Measurements from ENCODE around the gene DSCAM. TPM values are rescaled to one million over a fixed set of nuclear protein-coding genes. Genes with fewer than 3 reads are reported as not detected.

Gene DSCAM
- total RNA-seq, 1 experiment from 2014 or later = not detected

DNA sequence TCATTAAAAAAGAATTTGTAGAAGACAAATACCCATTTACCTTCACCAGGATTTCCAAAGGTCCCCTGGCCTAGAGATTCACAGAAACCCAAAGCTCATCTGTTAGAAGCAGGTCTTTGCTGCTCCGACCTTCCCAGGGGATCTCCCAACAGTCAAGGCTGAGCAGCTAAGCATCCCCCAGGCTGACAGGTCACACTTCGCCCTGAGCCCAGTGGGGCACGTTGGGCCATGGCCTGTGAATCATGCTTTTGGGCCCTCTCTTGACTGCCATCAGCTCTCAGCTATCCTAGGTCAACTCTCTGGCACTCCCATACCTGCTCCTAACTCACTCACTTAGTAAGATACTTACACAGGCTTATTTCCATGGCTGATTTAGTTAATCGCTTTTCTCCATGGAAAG lies 157.7 kb downstream of the DSCAM start:
- Histone ChIP-seq H3K79me2 (ENCODE audit: insufficient read depth, low read length) (no peaks in the 10 kb centered on the region), H3K27ac (ENCODE audit: low read depth, low read length) (no peak overlapping the region), H3K36me3 (ENCODE audit: control insufficient read depth in 1 of 2, insufficient read depth in 2 of 2, low read length in 2 of 2) (no peaks in the 10 kb centered on the region), H3K9me3 (ENCODE audit: control insufficient read depth in 1 of 2, insufficient read depth in 1 of 2, low read depth in 1 of 2, low read length in 2 of 2) (peaks cover 17 to 63% of the 10 kb centered on the region in 2 experiments; a peak in 2 of 4 replicates), H4K20me1 (ENCODE audit: insufficient read depth) (no peaks in the 10 kb centered on the region), H3K4me3 (replicated peaks in 1 of 2; ENCODE audit: low read depth in 1 of 2, low read length in 2 of 2) (no peak overlapping the region), H2AFZ (ENCODE audit: low read depth, low read length, poor library complexity, severe bottlenecking) (no peak overlapping the region), H3K9ac (ENCODE audit: low read length) (no peak overlapping the region), H3K4me1 (ENCODE audit: control insufficient read depth in 1 of 2, insufficient read depth in 2 of 2, low read length in 2 of 2) (no peaks in the 10 kb centered on the region), H3K4me2 (ENCODE audit: low read length) (no peak overlapping the region), H3K9me2 (ENCODE audit: insufficient read depth) (no peaks in the 10 kb centered on the region), H3K27me3 (ENCODE audit: insufficient read depth, low read length) (no peaks in the 10 kb centered on the region)
- BruUV-seq (replicated peaks) = no TSS peak
- no peak for ATAC-seq
- ChIA-PET RAD21 (ENCODE audit: low non-redundant PET in 1 of 2, low total read pairs in 2 of 2, uncharacterized antibody in 2 of 2, unreplicated experiment in 2 of 2) (no interaction called here), POLR2A (no interaction called here), CTCF (no interaction called here)
- no peak for DNase-seq (ENCODE audit: low read depth, low spot score)
- TF ChIP-seq POLR2A (IDR thresholded peaks at IDR 0.05; ENCODE audit: borderline replicate concordance, extremely low read depth, insufficient read depth, insufficient read length) (no peak), SP1 (IDR thresholded peaks at IDR 0.05; ENCODE audit: low read depth) (no peak), ZNF274 (IDR thresholded peaks at IDR 0.05; ENCODE audit: low read depth, low read length) (no peak), YY1 (IDR thresholded peaks at IDR 0.05; ENCODE audit: extremely low read depth, insufficient replicate concordance, low read depth, low read length) (no peak), SRF (IDR thresholded peaks at IDR 0.05; ENCODE audit: low read depth) (no peak), TCF7L2 (IDR thresholded peaks at IDR 0.05; ENCODE audit: borderline replicate concordance, extremely low read depth, insufficient read depth, insufficient read length) (no peak), ZFX (IDR thresholded peaks at IDR 0.05) (no peak), CEBPB (IDR thresholded peaks at IDR 0.05; ENCODE audit: low read depth) (no peak), CBX3 (IDR thresholded peaks at IDR 0.05; ENCODE audit: low read depth) (no peak), RAD21 (IDR thresholded peaks at IDR 0.05; ENCODE audit: low read depth) (no peak), FOSL1 (IDR thresholded peaks at IDR 0.05; ENCODE audit: low read depth) (no peak)
- TF ChIP-seq, protein P1, sequence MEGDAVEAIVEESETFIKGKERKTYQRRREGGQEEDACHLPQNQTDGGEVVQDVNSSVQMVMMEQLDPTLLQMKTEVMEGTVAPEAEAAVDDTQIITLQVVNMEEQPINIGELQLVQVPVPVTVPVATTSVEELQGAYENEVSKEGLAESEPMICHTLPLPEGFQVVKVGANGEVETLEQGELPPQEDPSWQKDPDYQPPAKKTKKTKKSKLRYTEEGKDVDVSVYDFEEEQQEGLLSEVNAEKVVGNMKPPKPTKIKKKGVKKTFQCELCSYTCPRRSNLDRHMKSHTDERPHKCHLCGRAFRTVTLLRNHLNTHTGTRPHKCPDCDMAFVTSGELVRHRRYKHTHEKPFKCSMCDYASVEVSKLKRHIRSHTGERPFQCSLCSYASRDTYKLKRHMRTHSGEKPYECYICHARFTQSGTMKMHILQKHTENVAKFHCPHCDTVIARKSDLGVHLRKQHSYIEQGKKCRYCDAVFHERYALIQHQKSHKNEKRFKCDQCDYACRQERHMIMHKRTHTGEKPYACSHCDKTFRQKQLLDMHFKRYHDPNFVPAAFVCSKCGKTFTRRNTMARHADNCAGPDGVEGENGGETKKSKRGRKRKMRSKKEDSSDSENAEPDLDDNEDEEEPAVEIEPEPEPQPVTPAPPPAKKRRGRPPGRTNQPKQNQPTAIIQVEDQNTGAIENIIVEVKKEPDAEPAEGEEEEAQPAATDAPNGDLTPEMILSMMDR (IDR thresholded peaks at IDR 0.05 in 2 of 3, conservative IDR thresholded peaks at IDR 0.05 in 1 of 3; ENCODE audit: borderline replicate concordance in 1 of 3, insufficient read depth in 1 of 3, low read depth in 2 of 3, low read length in 2 of 3) = no peak
- TF ChIP-seq, protein P2, sequence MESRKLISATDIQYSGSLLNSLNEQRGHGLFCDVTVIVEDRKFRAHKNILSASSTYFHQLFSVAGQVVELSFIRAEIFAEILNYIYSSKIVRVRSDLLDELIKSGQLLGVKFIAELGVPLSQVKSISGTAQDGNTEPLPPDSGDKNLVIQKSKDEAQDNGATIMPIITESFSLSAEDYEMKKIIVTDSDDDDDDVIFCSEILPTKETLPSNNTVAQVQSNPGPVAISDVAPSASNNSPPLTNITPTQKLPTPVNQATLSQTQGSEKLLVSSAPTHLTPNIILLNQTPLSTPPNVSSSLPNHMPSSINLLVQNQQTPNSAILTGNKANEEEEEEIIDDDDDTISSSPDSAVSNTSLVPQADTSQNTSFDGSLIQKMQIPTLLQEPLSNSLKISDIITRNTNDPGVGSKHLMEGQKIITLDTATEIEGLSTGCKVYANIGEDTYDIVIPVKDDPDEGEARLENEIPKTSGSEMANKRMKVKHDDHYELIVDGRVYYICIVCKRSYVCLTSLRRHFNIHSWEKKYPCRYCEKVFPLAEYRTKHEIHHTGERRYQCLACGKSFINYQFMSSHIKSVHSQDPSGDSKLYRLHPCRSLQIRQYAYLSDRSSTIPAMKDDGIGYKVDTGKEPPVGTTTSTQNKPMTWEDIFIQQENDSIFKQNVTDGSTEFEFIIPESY (IDR thresholded peaks at IDR 0.05; ENCODE audit: extremely low read depth, insufficient replicate concordance, low read length) = no peak
- TF ChIP-seq, protein P3, sequence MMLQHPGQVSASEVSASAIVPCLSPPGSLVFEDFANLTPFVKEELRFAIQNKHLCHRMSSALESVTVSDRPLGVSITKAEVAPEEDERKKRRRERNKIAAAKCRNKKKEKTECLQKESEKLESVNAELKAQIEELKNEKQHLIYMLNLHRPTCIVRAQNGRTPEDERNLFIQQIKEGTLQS (IDR thresholded peaks at IDR 0.05) = no peak
- TF ChIP-seq, protein P4, sequence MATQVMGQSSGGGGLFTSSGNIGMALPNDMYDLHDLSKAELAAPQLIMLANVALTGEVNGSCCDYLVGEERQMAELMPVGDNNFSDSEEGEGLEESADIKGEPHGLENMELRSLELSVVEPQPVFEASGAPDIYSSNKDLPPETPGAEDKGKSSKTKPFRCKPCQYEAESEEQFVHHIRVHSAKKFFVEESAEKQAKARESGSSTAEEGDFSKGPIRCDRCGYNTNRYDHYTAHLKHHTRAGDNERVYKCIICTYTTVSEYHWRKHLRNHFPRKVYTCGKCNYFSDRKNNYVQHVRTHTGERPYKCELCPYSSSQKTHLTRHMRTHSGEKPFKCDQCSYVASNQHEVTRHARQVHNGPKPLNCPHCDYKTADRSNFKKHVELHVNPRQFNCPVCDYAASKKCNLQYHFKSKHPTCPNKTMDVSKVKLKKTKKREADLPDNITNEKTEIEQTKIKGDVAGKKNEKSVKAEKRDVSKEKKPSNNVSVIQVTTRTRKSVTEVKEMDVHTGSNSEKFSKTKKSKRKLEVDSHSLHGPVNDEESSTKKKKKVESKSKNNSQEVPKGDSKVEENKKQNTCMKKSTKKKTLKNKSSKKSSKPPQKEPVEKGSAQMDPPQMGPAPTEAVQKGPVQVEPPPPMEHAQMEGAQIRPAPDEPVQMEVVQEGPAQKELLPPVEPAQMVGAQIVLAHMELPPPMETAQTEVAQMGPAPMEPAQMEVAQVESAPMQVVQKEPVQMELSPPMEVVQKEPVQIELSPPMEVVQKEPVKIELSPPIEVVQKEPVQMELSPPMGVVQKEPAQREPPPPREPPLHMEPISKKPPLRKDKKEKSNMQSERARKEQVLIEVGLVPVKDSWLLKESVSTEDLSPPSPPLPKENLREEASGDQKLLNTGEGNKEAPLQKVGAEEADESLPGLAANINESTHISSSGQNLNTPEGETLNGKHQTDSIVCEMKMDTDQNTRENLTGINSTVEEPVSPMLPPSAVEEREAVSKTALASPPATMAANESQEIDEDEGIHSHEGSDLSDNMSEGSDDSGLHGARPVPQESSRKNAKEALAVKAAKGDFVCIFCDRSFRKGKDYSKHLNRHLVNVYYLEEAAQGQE (IDR thresholded peaks at IDR 0.05; ENCODE audit: low read depth) = no peak
- intact Hi-C loops (cut with micrococcal nuclease) = no loop called here

Data from HCT116 (cell line).